SU-DHL-6 (cell line): ENCODE results near the gene PAAF1.

Experiments
- H2AFZ ChIP-seq: fragments of 200-600 bp; sonication (generic); 2 replicates; pipeline ENCODE4 v1.6.1; 2014; ENCODE audit warnings: low read depth, mild to moderate bottlenecking, moderate library complexity, mixed read lengths, antibody characterized with exemption, low read length; ENCODE audit not compliant: severe bottlenecking
- H3F3A ChIP-seq: fragments of 200-600 bp; shearing (Covaris generic); 2 replicates; pipeline ENCODE4 v1.6.0; 2016; ENCODE audit warnings: antibody characterized with exemption, mild to moderate bottlenecking; ENCODE audit not compliant: insufficient read depth
- H3K27ac ChIP-seq: fragments of 200-600 bp; sonication (generic); 2 replicates; pipeline ENCODE4 v1.5.1; 2016; ENCODE audit warnings: low read depth, mild to moderate bottlenecking, low read length, moderate library complexity, mixed read lengths
- H3K27me3 ChIP-seq: fragments of 200-600 bp; sonication (generic), shearing (Covaris generic); 2 replicates; pipeline ENCODE4 v1.6.0; 2014; ENCODE audit warnings: mild to moderate bottlenecking, low read length
- H3K36me3 ChIP-seq: fragments of 200-600 bp; sonication (generic); 2 replicates; pipeline ENCODE4 v1.6.1; 2014; ENCODE audit warnings: mild to moderate bottlenecking, low read length, mixed read lengths
- H3K4me2 ChIP-seq: fragments of 300-600, 200-600 bp; shearing (Covaris generic), sonication (generic); 2 replicates; pipeline ENCODE4 v1.6.0; 2014; ENCODE audit warnings: low read length, low read depth, mild to moderate bottlenecking; ENCODE audit not compliant: poor library complexity, severe bottlenecking
- H3K4me3 ChIP-seq: fragments of 200-600 bp; sonication (generic); 2 replicates; pipeline ENCODE4 v1.5.1; 2014; ENCODE audit warnings: antibody characterized with exemption, low read length, mild to moderate bottlenecking, mixed read lengths; ENCODE audit not compliant: insufficient read depth, poor library complexity, severe bottlenecking
- H3K79me2 ChIP-seq: fragments of 200-600 bp; sonication (generic); 2 replicates; pipeline ENCODE4 v1.6.1; 2014; ENCODE audit warnings: mild to moderate bottlenecking, low read length, moderate library complexity; ENCODE audit not compliant: insufficient read depth
- H3K9ac ChIP-seq: fragments of 200-600 bp; sonication (generic); 2 replicates; pipeline ENCODE4 v1.7.0; 2014; ENCODE audit warnings: mild to moderate bottlenecking, low read length
- H3K9me2 ChIP-seq: fragments of 200-600 bp; sonication (generic); replicated peaks from 2 replicates; pipeline ENCODE4 v1.6.1; 2014; ENCODE audit warnings: low read length; ENCODE audit not compliant: insufficient read depth
- H3K9me3 ChIP-seq: fragments of 200-600 bp; sonication (generic); 2 replicates; pipeline ENCODE4 v1.6.1; 2014; ENCODE audit warnings: low read length, mixed read lengths; ENCODE audit not compliant: insufficient read depth
- H4K20me1 ChIP-seq: fragments of 200-600 bp; sonication (generic); 2 replicates; pipeline ENCODE4 v1.6.1; 2014; ENCODE audit warnings: low read depth, mild to moderate bottlenecking, antibody characterized with exemption, low read length, moderate library complexity, mixed read lengths
- CTCF ChIP-seq: fragments of 200-600 bp; sonication (generic); IDR thresholded peaks from one replicate; pipeline ENCODE4 v1.5.1; 2017; ENCODE audit warnings: antibody characterized with exemption, mild to moderate bottlenecking, low read length, moderate library complexity; ENCODE audit not compliant: insufficient read depth, poor library complexity, severe bottlenecking
- EZH2phosphoT487 ChIP-seq: fragments of 200-600 bp; sonication (generic), shearing (Covaris generic); conservative IDR thresholded peaks from 2 replicates; pipeline ENCODE4 v1.6.1; 2018; ENCODE audit warnings: mild to moderate bottlenecking, antibody characterized with exemption, low read length, moderate library complexity, mixed read lengths

Gene PAAF1

GRCh38 chr11:73888244-73888643, 11.4 kb downstream of the PAAF1 start:
- no peaks in the 10 kb centered on the region for H3K27me3 ChIP-seq
- H2AFZ ChIP-seq = no peak overlapping the region
- H3K27ac ChIP-seq = no peak overlapping the region
- H3K36me3 ChIP-seq = 0 out of 2 replicates have a peak, but pooled peaks cover 14% of the 10 kb centered on the region
- no peak overlapping the region for H3K4me2 ChIP-seq
- H3K9me3 ChIP-seq = no peaks in the 10 kb centered on the region
- no peaks in the 10 kb centered on the region; the same call in 1 of the 2 replicates for H3F3A ChIP-seq
- H4K20me1 ChIP-seq = no peaks in the 10 kb centered on the region
- H3K4me3 ChIP-seq = no peak overlapping the region
- no peak overlapping the region for H3K9ac ChIP-seq
- no peaks in the 10 kb centered on the region for H3K79me2 ChIP-seq
- H3K9me2 ChIP-seq = no peaks in the 10 kb centered on the region
- TF ChIP-seq CTCF (no peak), EZH2phosphoT487 (no peak)

DNA sequence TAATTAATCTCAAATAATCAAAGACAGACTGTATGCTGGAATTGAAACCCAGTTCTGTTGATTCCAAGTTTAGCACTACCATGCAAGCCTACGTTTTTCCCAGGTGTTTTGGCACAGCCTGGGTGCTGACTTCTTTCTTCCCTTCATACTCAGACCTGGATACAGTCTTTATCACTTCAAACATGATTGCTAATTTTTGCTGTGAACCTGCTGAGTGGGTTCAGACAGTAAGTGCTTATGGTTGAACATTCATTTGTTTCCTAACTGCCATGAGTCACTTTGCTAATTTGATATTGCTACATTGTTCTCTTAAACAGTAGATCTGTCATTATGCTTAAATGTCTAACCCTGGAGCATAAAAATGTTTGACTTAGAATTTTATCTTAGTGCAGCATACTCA, 12.2 kb downstream of the PAAF1 start:
- H3K9ac ChIP-seq = no peak overlapping the region
- H3F3A ChIP-seq = no peaks in the 10 kb centered on the region
- TF ChIP-seq CTCF = no peak
- TF ChIP-seq EZH2phosphoT487 = no peak
- no peaks in the 10 kb centered on the region for H3K79me2 ChIP-seq
- no peak overlapping the region for H3K4me2 ChIP-seq
- no peak overlapping the region for H3K27ac ChIP-seq
- H3K9me3 ChIP-seq = no peaks in the 10 kb centered on the region
- no peaks in the 10 kb centered on the region for H3K9me2 ChIP-seq
- H3K36me3 ChIP-seq = 0 out of 2 replicates have a peak, but pooled peaks cover 14% of the 10 kb centered on the region
- H3K4me3 ChIP-seq = no peak overlapping the region
- no peak overlapping the region for H2AFZ ChIP-seq
- H4K20me1 ChIP-seq = no peaks in the 10 kb centered on the region
- H3K27me3 ChIP-seq = no peaks in the 10 kb centered on the region

- TF ChIP-seq EZH2phosphoT487 = no peak
- no peak for TF ChIP-seq CTCF
- H3F3A ChIP-seq = no peaks in the 10 kb centered on the region
- H3K9me2 ChIP-seq = no peaks in the 10 kb centered on the region
- no peaks in the 10 kb centered on the region for H3K79me2 ChIP-seq
- H4K20me1 ChIP-seq = no peaks in the 10 kb centered on the region
- H3K9ac ChIP-seq = no peak overlapping the region
- H2AFZ ChIP-seq = no peak overlapping the region
- H3K9me3 ChIP-seq = no peaks in the 10 kb centered on the region
- H3K4me3 ChIP-seq = no peak overlapping the region
- no peak overlapping the region for H3K27ac ChIP-seq
- H3K27me3 ChIP-seq = no peaks in the 10 kb centered on the region
- 0 out of 2 replicates have a peak, but pooled peaks cover 14% of the 10 kb centered on the region for H3K36me3 ChIP-seq
- no peak overlapping the region for H3K4me2 ChIP-seq
Observed at GRCh38 chr11:73889536-73889935, 12.7 kb downstream of the PAAF1 start.
